Activated CD4-positive, CD25-positive, alpha-beta regulatory T cell (primary cell): ENCODE results near the gene MTRF1.

Experiments used
- DNase-seq, 4 experiments: peaks; one replicate each; lab custom pipeline; 2025; lab: John Stamatoyannopoulos, UW

MTRF1 gene

GRCh38 chr13:41263261-41263971, at the start of gene MTRF1:
Gene MTRF1 (minus strand): TSS chr13:41263576. CDS start chr13:41260907, 2,669 bp downstream.
- DNase-seq: peak; percentile 47 to 70 (median 64)

- no peak for DNase-seq
Observed at GRCh38 chr13:41313117-41313516, 49.7 kb upstream of the MTRF1 start.

- DNase-seq: no peak
Observed at GRCh38 chr13:41312176-41312500, 48.8 kb upstream of the MTRF1 start.

GRCh38 chr13:41311406-41312175, 48.2 kb upstream of the MTRF1 start:
- DNase-seq: peak in 3 of 4 experiments; percentile 30 to 38 (median 35)

- peak; percentile 79 to 90 (median 88) for DNase-seq
Observed at GRCh38 chr13:41310963-41311405, 47.6 kb upstream of the MTRF1 start, which contains the start of gene NAA16. Gene NAA16 (plus strand): TSS chr13:41311267. CDS start chr13:41311529, 262 bp downstream.

- no peak for DNase-seq
Observed at GRCh38 chr13:41307884-41308640, 44.7 kb upstream of the MTRF1 start.

- DNase-seq: no peak
Observed at GRCh38 chr13:41306271-41307145, 43.1 kb upstream of the MTRF1 start.

- no peak for DNase-seq
Observed at GRCh38 chr13:41304551-41304950, 41.2 kb upstream of the MTRF1 start.

GRCh38 chr13:41302743-41303142, 39.4 kb upstream of the MTRF1 start:
- no peak for DNase-seq

- DNase-seq: no peak
Observed at GRCh38 chr13:41299316-41300094, 36.1 kb upstream of the MTRF1 start.

- no peak for DNase-seq
Observed at GRCh38 chr13:41296879-41297646, 33.7 kb upstream of the MTRF1 start.

- no peak for DNase-seq
Observed at GRCh38 chr13:41295973-41296372, 32.6 kb upstream of the MTRF1 start.

GRCh38 chr13:41294914-41295313, 31.5 kb upstream of the MTRF1 start:
- no peak for DNase-seq

- DNase-seq: no peak
Observed at GRCh38 chr13:41293272-41293671, 29.9 kb upstream of the MTRF1 start.

- DNase-seq: no peak
Observed at GRCh38 chr13:41291246-41291645, 27.9 kb upstream of the MTRF1 start.

- no peak for DNase-seq
Observed at GRCh38 chr13:41289463-41289881, 26.1 kb upstream of the MTRF1 start.

GRCh38 chr13:41286370-41286769, 23.0 kb upstream of the MTRF1 start:
- DNase-seq: no peak

- DNase-seq: no peak
Observed at GRCh38 chr13:41284512-41285288, 21.3 kb upstream of the MTRF1 start.

GRCh38 chr13:41282129-41282571, 18.8 kb upstream of the MTRF1 start:
- no peak for DNase-seq
